ENCODE data around the gene NUP210.

GRCh38 chr3:13313813-13314212 lies 106.3 kb downstream of the NUP210 start:
- TF ChIP-seq CTCF (IDR thresholded peaks at IDR 0.05) (no peak), POLR2AphosphoS5 (IDR thresholded peaks at IDR 0.05) (no peak)

All from suprapubic skin (tissue), 3 donors.